Trophoblast cell (in vitro differentiated cells and primary cell): ENCODE measurements around the gene CACTIN.

ENCODE experiments used
- DNase-seq, 2 donors: peaks; one replicate each; pipeline ENCODE4 v3.0.0-alpha.2; 2016
- H2AFZ ChIP-seq: 2 replicates; pipeline ENCODE4 v1.6.1; 2013; ENCODE audit warnings: low read length, moderate library complexity, mild to moderate bottlenecking; ENCODE audit not compliant: insufficient read depth, poor library complexity
- H2AK5ac ChIP-seq: 2 replicates; pipeline ENCODE4 v1.6.1; 2013; ENCODE audit warnings: mild to moderate bottlenecking, low read length
- H2BK120ac ChIP-seq: 2 replicates; pipeline ENCODE4 v1.6.1; 2013; ENCODE audit warnings: low read length, mild to moderate bottlenecking, moderate library complexity; ENCODE audit not compliant: insufficient read depth, poor library complexity
- H2BK12ac ChIP-seq: 2 replicates; pipeline ENCODE4 v1.6.1; 2013; ENCODE audit warnings: mild to moderate bottlenecking, low read length, moderate library complexity
- H2BK5ac ChIP-seq: 2 replicates; pipeline ENCODE4 v1.6.1; 2013; ENCODE audit warnings: low read length, low read depth, moderate library complexity, mild to moderate bottlenecking; ENCODE audit not compliant: poor library complexity
- H3K14ac ChIP-seq: 2 replicates; pipeline ENCODE4 v1.6.1; 2013; ENCODE audit warnings: mild to moderate bottlenecking, low read length
- H3K18ac ChIP-seq: 2 replicates; pipeline ENCODE4 v1.6.1; 2013; ENCODE audit warnings: mild to moderate bottlenecking, low read length
- H3K23ac ChIP-seq: 2 replicates; pipeline ENCODE4 v1.6.1; 2013; ENCODE audit warnings: low read length
- H3K27ac ChIP-seq: 2 replicates; pipeline ENCODE4 v1.5.1; 2013; ENCODE audit warnings: low read depth, mild to moderate bottlenecking, inconsistent platforms, low read length, moderate library complexity
- H3K27me3 ChIP-seq: 2 replicates; pipeline ENCODE4 v1.6.1; 2013; ENCODE audit warnings: inconsistent platforms, mild to moderate bottlenecking, low read length, moderate library complexity; ENCODE audit not compliant: insufficient read depth
- H3K36me3 ChIP-seq, 2 experiments: 1 replicate in 1 of 2; 2 replicates in 1 of 2; pipeline ENCODE4 v1.6.1; 2013; ENCODE audit warnings: low read length in 2 of 2, mild to moderate bottlenecking in 2 of 2, moderate library complexity in 1 of 2; ENCODE audit not compliant: insufficient read depth in 2 of 2, control insufficient read depth in 1 of 2
- H3K4ac ChIP-seq: 2 replicates; pipeline ENCODE4 v1.6.1; 2013; ENCODE audit warnings: low read depth, mild to moderate bottlenecking, low read length, moderate library complexity
- H3K4me1 ChIP-seq, 2 experiments: 1 replicate in 1 of 2; 2 replicates in 1 of 2; pipeline ENCODE4 v1.6.1; 2013; ENCODE audit warnings: low read length in 2 of 2, mild to moderate bottlenecking in 2 of 2, moderate library complexity in 1 of 2; ENCODE audit not compliant: insufficient read depth in 2 of 2, control insufficient read depth in 1 of 2
- H3K4me2 ChIP-seq: 2 replicates; pipeline ENCODE4 v1.6.1; 2013; ENCODE audit warnings: inconsistent platforms, mild to moderate bottlenecking, low read length, moderate library complexity
- H3K4me3 ChIP-seq: 2 replicates; pipeline ENCODE4 v1.5.1; 2013; ENCODE audit warnings: mild to moderate bottlenecking, low read depth, low read length, inconsistent platforms
- H3K79me1 ChIP-seq: one replicate; pipeline ENCODE4 v1.6.1; 2013; ENCODE audit warnings: low read length
- H3K79me2 ChIP-seq: 2 replicates; pipeline ENCODE4 v1.6.1; 2013; ENCODE audit warnings: low read length, mild to moderate bottlenecking; ENCODE audit not compliant: control insufficient read depth, insufficient read depth, poor library complexity
- H3K9ac ChIP-seq: 2 replicates; pipeline ENCODE4 v1.6.1; 2013; ENCODE audit warnings: mild to moderate bottlenecking, low read length
- H3K9me3 ChIP-seq: 2 replicates; pipeline ENCODE4 v1.6.1; 2013; ENCODE audit warnings: low read depth, mild to moderate bottlenecking, control low read depth, inconsistent platforms, low read length; ENCODE audit not compliant: insufficient read depth
- H4K12ac ChIP-seq: 2 replicates; pipeline ENCODE4 v1.6.1; 2013; ENCODE audit warnings: low read depth, mild to moderate bottlenecking, low read length, moderate library complexity
- H4K8ac ChIP-seq: 2 replicates; pipeline ENCODE4 v1.6.1; 2013; ENCODE audit warnings: low read depth, mild to moderate bottlenecking, low read length, moderate library complexity
- H4K91ac ChIP-seq: one replicate; pipeline ENCODE4 v1.6.1; 2013; ENCODE audit warnings: low read depth, mild to moderate bottlenecking, low read length, moderate library complexity
- WGBS: extraction: QIAGEN DNeasy Blood & Tissue Kit; methylation state at CpG from one replicate; pipeline ENCODE4 v1.1.7; 2013; ENCODE audit warnings: missing lambda C conversion rate; ENCODE audit not compliant: insufficient read length, insufficient coverage; ENCODE audit errors: extremely low coverage; 5-methylcytosine and 5-hydroxymethylcytosine counted together

CACTIN gene

GRCh38 chr19:3663838-3664237, 37.2 kb upstream of the CACTIN start:
- no peak overlapping the region for H3K23ac ChIP-seq
- peaks cover 57 to 63% of the 10 kb centered on the region in 2 experiments for H3K36me3 ChIP-seq
- peaks cover 2% of the 10 kb centered on the region for H3K9me3 ChIP-seq
- H4K12ac ChIP-seq: no peak overlapping the region
- WGBS: no CpG with 5 or more reads among the region's 18 CpGs
- H3K79me1 ChIP-seq: no peaks in the 10 kb centered on the region
- no peak overlapping the region for H3K27ac ChIP-seq
- no peak overlapping the region for H2AFZ ChIP-seq
- no peak overlapping the region for H2AK5ac ChIP-seq
- no peak overlapping the region for H3K9ac ChIP-seq
- no peak overlapping the region for H2BK120ac ChIP-seq
- no peak overlapping the region for H2BK5ac ChIP-seq
- no peaks in the 10 kb centered on the region for H3K27me3 ChIP-seq
- H3K4me3 ChIP-seq: no peak overlapping the region
- H3K14ac ChIP-seq: no peak overlapping the region
- no peak for DNase-seq
- no peak overlapping the region for H3K4me2 ChIP-seq
- no peak overlapping the region for H4K8ac ChIP-seq
- H3K4ac ChIP-seq: no peak overlapping the region
- H4K91ac ChIP-seq: no peak overlapping the region
- H3K18ac ChIP-seq: no peak overlapping the region
- H2BK12ac ChIP-seq: no peak overlapping the region
- H3K79me2 ChIP-seq: no peaks in the 10 kb centered on the region
- peaks cover 0 to 5% of the 10 kb centered on the region in 2 experiments for H3K4me1 ChIP-seq

DNA sequence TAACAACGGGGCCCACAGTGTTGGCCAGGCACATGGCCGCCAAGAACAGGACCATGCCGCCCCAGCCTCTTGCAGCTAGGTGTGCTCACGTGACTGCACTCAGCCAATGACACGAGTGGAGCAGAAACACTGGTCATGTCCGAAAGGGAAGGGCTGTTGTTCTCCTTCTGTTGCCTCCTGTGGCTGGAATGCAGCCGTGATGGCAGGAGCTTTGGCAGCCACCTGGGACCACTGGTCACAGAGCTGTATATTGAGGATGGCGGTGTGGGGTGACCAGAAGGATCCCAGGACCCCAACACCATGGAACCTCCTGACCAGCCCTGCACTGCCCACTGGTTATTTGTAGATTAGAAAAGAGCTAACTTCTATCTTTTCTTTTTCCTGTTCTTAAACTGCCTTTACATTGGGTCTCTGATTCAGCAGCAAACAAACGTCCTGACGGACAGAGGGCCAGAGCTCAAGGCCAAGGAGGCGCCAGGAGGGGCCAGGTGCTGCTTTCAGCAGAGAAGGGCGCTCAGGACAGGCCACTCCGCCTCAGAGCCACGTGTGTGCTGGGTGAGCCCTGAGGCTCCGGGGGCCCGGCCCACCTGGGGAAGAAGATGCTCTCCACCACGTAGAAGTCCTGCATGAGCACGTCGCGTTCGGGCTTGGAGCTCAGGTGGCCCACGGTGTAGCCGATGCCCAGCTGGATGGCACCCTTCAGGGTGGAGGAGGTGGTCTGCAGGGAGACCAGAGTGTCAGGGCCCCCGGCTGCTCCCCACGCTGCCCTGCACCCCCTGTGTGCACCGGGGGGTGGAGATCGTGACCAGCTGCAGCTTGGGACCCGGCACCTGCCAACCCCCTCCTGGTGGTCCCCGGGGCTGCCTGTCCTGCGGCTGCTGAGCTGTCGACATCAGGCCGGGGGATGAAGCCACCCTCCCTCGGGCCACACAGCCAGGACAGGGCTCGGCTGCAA, 35.0 kb upstream of the CACTIN start:
- Histone ChIP-seq H3K9me3 (peaks cover 6% of the 10 kb centered on the region), H2BK12ac (no peak overlapping the region), H4K8ac (no peak overlapping the region), H3K23ac (no peak overlapping the region), H3K4ac (no peak overlapping the region), H3K4me1 (no peaks in the 10 kb centered on the region), H3K4me3 (no peak overlapping the region), H3K14ac (no peak overlapping the region), H2AK5ac (no peak overlapping the region), H3K36me3 (peaks cover 79 to 81% of the 10 kb centered on the region in 2 experiments), H3K27me3 (no peaks in the 10 kb centered on the region), H3K18ac (no peak overlapping the region), H4K12ac (no peak overlapping the region), H3K4me2 (no peak overlapping the region), H4K91ac (no peak overlapping the region), H2BK120ac (no peak overlapping the region), H3K79me2 (no peaks in the 10 kb centered on the region), H2AFZ (no peak overlapping the region), H3K27ac (no peak overlapping the region), H2BK5ac (no peak overlapping the region), H3K79me1 (no peaks in the 10 kb centered on the region), H3K9ac (no peak overlapping the region)
- WGBS: no CpG with 5 or more reads among the region's 34 CpGs
- no peak for DNase-seq

- Histone ChIP-seq H4K12ac (no peak overlapping the region), H2AK5ac (no peak overlapping the region), H3K4ac (no peak overlapping the region), H3K27me3 (no peaks in the 10 kb centered on the region), H2AFZ (no peak overlapping the region), H2BK120ac (no peak overlapping the region), H3K4me1 (no peaks in the 10 kb centered on the region), H2BK5ac (no peak overlapping the region), H3K79me1 (no peaks in the 10 kb centered on the region), H3K27ac (no peak overlapping the region), H3K9me3 (peaks cover 3% of the 10 kb centered on the region), H3K23ac (no peak overlapping the region), H3K79me2 (no peaks in the 10 kb centered on the region), H3K4me2 (no peak overlapping the region), H3K14ac (no peak overlapping the region), H2BK12ac (no peak overlapping the region), H3K4me3 (no peak overlapping the region), H3K36me3 (peaks cover 86 to 87% of the 10 kb centered on the region in 2 experiments), H4K8ac (no peak overlapping the region), H4K91ac (no peak overlapping the region), H3K9ac (no peak overlapping the region), H3K18ac (no peak overlapping the region)
- no peak for DNase-seq
- no CpG with 5 or more reads among the region's 23 CpGs for WGBS
Observed at GRCh38 chr19:3660493-3661219, 34.1 kb upstream of the CACTIN start.

DNA sequence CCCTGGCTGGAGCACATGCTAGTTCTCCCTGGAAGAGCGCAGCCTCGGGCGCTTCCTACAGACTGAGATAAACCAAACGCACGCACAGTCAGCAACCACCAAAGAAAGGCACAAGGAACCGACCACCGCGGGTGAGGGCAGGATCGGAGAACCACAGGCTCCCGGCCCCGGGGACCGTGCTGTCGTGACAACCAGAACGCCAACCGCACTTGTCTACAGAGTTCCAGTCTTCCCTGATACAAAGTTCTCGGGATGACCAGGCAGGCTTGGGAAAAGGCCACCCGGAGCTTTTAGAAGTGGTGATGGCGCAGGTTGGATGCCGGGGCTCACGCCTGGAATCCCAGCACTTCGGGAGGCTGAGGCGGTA, 33.1 kb upstream of the CACTIN start:
- no peaks in the 10 kb centered on the region for H3K79me2 ChIP-seq
- no peak overlapping the region for H2BK120ac ChIP-seq
- no peak overlapping the region for H3K27ac ChIP-seq
- no CpG with 5 or more reads among the region's 22 CpGs for WGBS
- no peak overlapping the region for H3K4me3 ChIP-seq
- H3K4ac ChIP-seq: no peak overlapping the region
- no peak overlapping the region for H4K12ac ChIP-seq
- H4K91ac ChIP-seq: no peak overlapping the region
- H4K8ac ChIP-seq: no peak overlapping the region
- H3K9ac ChIP-seq: no peak overlapping the region
- no peak overlapping the region for H3K14ac ChIP-seq
- H3K4me1 ChIP-seq: no peaks in the 10 kb centered on the region
- DNase-seq: no peak
- H2BK5ac ChIP-seq: no peak overlapping the region
- H3K9me3 ChIP-seq: peaks cover 3% of the 10 kb centered on the region
- H3K27me3 ChIP-seq: no peaks in the 10 kb centered on the region
- H2AK5ac ChIP-seq: no peak overlapping the region
- H3K79me1 ChIP-seq: no peaks in the 10 kb centered on the region
- no peak overlapping the region for H3K23ac ChIP-seq
- no peak overlapping the region for H3K4me2 ChIP-seq
- H2BK12ac ChIP-seq: no peak overlapping the region
- H3K36me3 ChIP-seq: peaks cover 83 to 87% of the 10 kb centered on the region in 2 experiments
- H2AFZ ChIP-seq: no peak overlapping the region
- no peak overlapping the region for H3K18ac ChIP-seq
